T-helper 1 cell (primary cell): Measurements from ENCODE around the gene PAPLN.
"Not testable (repeated sequence)": the region's sequence is repeated elsewhere in the genome, so short reads cannot be mapped to it uniquely, and the experiment has no call there.

Experiments used
- DNase-seq, 5 donors: peaks; one replicate each; pipeline ENCODE4 v3.0.0-alpha.2; 2012 to 2020

PAPLN gene

DNA sequence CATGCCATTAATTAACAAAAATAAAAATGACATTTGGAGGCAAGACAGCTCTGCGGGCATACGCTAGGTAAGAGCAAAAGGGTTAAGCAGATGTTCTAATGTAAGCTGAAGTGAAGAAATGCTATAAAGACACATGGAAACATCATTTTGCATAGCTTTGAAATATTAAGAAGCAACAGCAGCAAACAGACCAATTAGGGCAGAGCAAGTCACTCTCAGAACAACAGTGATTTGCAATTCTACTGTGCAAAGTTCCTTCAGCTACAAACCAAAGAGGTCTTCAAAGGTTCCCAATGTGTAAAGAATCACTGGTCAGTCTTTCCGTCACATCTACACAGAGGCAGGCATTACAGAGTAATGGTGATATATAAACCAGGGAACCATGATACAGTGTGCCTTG is 68.2 kb downstream of the PAPLN start:
- DNase-seq, result no peak

- no peak for DNase-seq
Observed at GRCh38 chr14:73307261-73307660, 70.0 kb downstream of the PAPLN start.

DNA sequence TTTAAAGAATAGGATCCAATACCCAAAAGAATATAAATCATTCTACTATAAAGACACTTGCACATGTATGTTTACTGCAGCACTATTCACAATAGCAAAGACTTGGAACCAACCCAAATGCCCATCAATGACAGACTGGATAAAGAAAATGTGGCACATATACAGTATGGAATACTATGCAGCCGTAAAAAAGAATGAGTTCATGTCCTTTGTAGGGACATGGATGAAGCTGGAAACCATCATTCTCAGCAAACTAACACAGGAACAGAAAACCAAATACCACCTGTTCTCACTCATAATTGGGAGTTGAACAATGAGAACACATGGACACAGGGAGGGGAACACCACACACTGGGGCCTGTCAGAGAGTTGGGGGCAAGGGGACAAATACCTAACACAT is 71.9 kb downstream of the PAPLN start:
- DNase-seq, result not testable (repeated sequence)

- no peak for DNase-seq
Observed at GRCh38 chr14:73311708-73312030, 74.4 kb downstream of the PAPLN start.

GRCh38 chr14:73312687-73313086 is 75.4 kb downstream of the PAPLN start:
- no peak for DNase-seq

DNA sequence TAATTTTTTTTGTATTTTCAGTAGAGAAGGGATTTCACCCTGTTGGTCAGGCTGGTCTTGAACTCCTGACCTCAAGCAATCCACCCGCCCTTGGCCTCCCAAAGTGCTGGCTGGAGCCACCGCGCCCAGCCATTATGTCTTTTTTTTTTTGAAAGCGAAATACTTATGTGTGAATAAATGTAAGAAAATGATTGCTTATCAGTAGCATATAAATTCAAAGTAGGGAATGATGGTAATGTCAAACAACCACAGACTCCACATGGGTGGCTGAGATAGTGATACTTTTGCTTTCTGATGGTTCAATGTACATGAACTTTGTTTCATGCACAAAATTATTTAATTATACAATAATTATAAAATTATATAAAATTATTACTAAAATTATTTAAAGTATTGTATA is 75.8 kb downstream of the PAPLN start:
- no peak for DNase-seq

- no peak for DNase-seq
Observed at GRCh38 chr14:73323896-73324399, 86.6 kb downstream of the PAPLN start.
